Measurements from ENCODE around the gene ULK3.

DNA sequence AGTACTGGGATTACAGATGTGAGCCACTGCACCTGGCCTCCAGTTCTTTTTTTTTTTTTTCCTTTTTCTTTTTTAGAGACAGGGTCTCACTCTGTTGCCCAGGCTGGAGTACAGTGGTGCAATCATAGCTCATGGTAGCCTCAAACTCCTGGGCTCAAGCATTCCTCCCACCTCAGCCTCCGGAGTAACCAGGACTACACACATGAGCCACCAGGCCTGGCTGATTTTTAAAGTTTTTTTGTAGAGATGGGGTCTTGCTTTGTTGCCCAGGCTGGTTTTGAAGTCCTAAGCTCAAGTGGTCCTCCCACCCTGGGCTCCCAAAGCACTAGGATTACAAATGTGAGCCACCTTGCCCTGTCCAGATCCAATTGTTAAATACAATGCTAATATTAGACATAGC, 13.6 kb upstream of the ULK3 start:
- TF ChIP-seq, protein P1, sequence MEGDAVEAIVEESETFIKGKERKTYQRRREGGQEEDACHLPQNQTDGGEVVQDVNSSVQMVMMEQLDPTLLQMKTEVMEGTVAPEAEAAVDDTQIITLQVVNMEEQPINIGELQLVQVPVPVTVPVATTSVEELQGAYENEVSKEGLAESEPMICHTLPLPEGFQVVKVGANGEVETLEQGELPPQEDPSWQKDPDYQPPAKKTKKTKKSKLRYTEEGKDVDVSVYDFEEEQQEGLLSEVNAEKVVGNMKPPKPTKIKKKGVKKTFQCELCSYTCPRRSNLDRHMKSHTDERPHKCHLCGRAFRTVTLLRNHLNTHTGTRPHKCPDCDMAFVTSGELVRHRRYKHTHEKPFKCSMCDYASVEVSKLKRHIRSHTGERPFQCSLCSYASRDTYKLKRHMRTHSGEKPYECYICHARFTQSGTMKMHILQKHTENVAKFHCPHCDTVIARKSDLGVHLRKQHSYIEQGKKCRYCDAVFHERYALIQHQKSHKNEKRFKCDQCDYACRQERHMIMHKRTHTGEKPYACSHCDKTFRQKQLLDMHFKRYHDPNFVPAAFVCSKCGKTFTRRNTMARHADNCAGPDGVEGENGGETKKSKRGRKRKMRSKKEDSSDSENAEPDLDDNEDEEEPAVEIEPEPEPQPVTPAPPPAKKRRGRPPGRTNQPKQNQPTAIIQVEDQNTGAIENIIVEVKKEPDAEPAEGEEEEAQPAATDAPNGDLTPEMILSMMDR (IDR thresholded peaks at IDR 0.05; ENCODE audit: extremely low read depth in 1 of 2, insufficient read depth in 1 of 2, low read depth in 1 of 2, low read length in 2 of 2): no peak
- TF ChIP-seq POLR2A (IDR thresholded peaks at IDR 0.05; ENCODE audit: low read depth, low read length): no peak
- TF ChIP-seq, protein P2, sequence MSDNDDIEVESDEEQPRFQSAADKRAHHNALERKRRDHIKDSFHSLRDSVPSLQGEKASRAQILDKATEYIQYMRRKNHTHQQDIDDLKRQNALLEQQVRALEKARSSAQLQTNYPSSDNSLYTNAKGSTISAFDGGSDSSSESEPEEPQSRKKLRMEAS (IDR thresholded peaks at IDR 0.05; ENCODE audit: insufficient read depth, insufficient read length): no peak
- TF ChIP-seq JUN (IDR thresholded peaks at IDR 0.05; ENCODE audit: borderline replicate concordance, insufficient read depth, insufficient read length, low read depth): no peak
- TF ChIP-seq POLR2AphosphoS5 (IDR thresholded peaks at IDR 0.05; ENCODE audit: insufficient read depth, low read depth, low read length): no peak
- no peak for TF ChIP-seq EZH2 (IDR thresholded peaks at IDR 0.05; ENCODE audit: borderline replicate concordance, low read depth, low read length, severe bottlenecking)

Data from endothelial cell of umbilical vein (primary cell).